ENCODE data around the gene OPRD1. TPM values are rescaled to one million over a fixed set of nuclear protein-coding genes. Genes with fewer than 3 reads are reported as not detected.

Gene OPRD1
- total RNA-seq, 4 donors from 2014 or later, result not detected

DNA sequence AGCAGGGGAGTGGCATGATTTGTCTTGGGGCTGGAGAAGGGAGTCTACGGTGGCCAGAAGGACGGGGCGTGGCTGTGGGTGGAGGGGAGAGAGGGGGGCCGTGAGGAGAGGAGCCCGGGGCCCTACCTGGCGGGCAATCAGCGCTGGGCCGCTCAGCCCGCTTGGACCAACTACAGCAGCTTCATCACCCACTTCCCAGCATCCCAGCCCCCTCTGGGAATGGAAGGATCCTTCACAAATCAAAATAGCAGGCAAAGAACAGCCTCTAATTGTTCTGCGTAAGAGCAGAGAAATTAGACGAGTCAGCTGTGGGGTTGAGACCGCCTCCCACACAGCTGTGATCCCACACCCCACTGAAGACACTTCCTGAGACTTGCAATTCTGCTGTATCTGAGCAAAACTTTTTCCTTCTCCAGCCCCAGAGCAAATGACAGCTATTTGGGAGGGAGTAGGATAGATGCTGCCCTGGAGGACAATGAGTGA lies 43.5 kb downstream of the OPRD1 start:
- intact Hi-C loops (cut with DNase I; ENCODE audit: low total_unique reads), result no loop called here
- TF ChIP-seq, protein P1, sequence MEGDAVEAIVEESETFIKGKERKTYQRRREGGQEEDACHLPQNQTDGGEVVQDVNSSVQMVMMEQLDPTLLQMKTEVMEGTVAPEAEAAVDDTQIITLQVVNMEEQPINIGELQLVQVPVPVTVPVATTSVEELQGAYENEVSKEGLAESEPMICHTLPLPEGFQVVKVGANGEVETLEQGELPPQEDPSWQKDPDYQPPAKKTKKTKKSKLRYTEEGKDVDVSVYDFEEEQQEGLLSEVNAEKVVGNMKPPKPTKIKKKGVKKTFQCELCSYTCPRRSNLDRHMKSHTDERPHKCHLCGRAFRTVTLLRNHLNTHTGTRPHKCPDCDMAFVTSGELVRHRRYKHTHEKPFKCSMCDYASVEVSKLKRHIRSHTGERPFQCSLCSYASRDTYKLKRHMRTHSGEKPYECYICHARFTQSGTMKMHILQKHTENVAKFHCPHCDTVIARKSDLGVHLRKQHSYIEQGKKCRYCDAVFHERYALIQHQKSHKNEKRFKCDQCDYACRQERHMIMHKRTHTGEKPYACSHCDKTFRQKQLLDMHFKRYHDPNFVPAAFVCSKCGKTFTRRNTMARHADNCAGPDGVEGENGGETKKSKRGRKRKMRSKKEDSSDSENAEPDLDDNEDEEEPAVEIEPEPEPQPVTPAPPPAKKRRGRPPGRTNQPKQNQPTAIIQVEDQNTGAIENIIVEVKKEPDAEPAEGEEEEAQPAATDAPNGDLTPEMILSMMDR (IDR thresholded peaks at IDR 0.05), result no peak
- no peak for TF ChIP-seq POLR2A (IDR thresholded peaks at IDR 0.05)
- DNase-seq (ENCODE audit: low spot score in 2 of 2), result no peak
- WGBS, 2 donors, result 13 to 15% methylated on average over 12 of the region's 12 CpGs
- no peak overlapping the region for H3K4me3 ChIP-seq (ENCODE audit: low read depth, poor library complexity, severe bottlenecking)

DNA sequence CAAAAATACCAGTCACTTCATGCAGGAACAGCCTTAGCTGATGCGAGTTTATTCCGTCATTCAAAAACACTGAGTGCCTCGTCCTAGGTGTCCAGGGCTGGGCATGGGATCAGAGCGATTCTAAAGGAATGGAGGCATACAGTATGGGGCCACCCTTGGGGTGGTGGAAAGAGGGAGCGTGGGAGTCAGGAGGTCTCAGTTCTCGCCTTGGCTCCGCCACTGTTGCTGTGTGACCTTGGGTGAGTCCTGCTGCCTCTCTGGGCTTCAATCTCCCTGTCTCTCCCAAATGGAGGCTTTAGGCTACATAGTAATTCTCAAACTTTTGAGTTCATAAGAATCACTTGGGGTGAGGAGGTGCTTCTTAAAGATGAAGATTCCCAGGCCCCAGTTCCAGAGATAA lies 44.0 kb downstream of the OPRD1 start:
- DNase-seq (ENCODE audit: low spot score in 2 of 2), result no peak
- no peak overlapping the region for H3K4me3 ChIP-seq (ENCODE audit: low read depth, poor library complexity, severe bottlenecking)
- WGBS, 2 donors, result 59 to 67% methylated on average over 7 of the region's 7 CpGs
- TF ChIP-seq, protein P1 (IDR thresholded peaks at IDR 0.05), result no peak
- no peak for TF ChIP-seq POLR2A (IDR thresholded peaks at IDR 0.05)
- intact Hi-C loops (cut with DNase I; ENCODE audit: low total_unique reads), result no loop called here

DNA sequence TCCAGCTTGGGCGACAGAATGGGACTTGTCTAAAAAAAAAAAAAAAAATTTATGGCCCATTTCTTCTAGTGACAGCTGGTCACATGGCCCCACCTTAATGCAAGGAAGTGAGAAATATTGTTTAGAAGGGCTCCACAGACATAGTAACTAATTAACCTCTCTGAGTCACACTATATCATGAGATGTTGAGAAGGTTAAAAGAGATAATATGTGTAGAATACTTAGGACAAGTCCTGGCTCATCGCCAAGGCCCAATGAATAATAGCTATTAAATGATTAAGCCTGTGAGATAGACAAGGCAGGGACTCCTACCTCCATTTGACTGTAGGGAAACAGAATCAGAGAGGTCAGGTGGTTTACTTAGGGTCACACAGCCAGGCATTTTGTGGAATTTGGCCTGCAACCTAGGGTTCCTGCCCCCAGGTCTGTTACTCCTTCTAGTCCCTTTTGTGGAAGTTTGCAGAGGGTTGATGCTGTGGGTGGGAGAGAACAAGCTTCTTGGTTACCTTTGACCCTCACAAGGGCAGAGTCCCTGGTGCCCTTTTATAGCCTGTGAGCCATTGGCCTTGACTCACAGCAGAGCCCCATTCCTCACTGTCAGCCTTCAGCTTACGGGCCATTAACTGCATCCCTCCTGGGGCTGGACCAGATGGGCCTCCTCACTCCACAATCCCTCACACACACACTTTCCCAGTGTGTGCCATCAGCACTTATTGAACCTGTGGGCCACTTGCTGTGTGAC lies 48.5 kb downstream of the OPRD1 start:
- intact Hi-C loops (cut with DNase I; ENCODE audit: low total_unique reads), result no loop called here
- 68 to 74% methylated on average over 3 of the region's 3 CpGs for WGBS, 2 donors
- H3K4me3 ChIP-seq (ENCODE audit: low read depth, poor library complexity, severe bottlenecking), result no peak overlapping the region
- TF ChIP-seq, protein P1 (IDR thresholded peaks at IDR 0.05), result no peak
- no peak for TF ChIP-seq POLR2A (IDR thresholded peaks at IDR 0.05)
- DNase-seq (ENCODE audit: low spot score in 2 of 2), result no peak

DNA sequence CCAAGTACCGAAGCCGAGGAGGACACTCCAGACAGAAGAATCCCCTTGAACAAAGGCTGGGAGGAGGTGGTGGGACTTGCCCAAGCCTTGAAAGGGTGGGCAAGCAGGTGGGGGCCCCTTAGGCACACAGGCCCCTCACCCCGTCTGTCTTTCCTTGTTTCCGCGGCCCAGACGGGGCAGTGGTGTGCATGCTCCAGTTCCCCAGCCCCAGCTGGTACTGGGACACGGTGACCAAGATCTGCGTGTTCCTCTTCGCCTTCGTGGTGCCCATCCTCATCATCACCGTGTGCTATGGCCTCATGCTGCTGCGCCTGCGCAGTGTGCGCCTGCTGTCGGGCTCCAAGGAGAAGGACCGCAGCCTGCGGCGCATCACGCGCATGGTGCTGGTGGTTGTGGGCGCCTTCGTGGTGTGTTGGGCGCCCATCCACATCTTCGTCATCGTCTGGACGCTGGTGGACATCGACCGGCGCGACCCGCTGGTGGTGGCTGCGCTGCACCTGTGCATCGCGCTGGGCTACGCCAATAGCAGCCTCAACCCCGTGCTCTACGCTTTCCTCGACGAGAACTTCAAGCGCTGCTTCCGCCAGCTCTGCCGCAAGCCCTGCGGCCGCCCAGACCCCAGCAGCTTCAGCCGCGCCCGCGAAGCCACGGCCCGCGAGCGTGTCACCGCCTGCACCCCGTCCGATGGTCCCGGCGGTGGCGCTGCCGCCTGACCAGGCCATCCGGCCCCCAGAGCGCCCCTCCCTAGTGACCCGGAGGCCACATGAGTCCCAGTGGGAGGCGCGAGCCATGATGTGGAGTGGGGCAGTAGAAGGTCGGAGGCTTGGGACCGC lies 50.8 kb downstream of the OPRD1 start:
- DNase-seq (ENCODE audit: low spot score in 2 of 2), result no peak
- no peak overlapping the region for H3K4me3 ChIP-seq (ENCODE audit: low read depth, poor library complexity, severe bottlenecking)
- WGBS, 2 donors, result 89 to 92% methylated on average over 66 of the region's 66 CpGs
- intact Hi-C loops (cut with DNase I; ENCODE audit: low total_unique reads), result no loop called here
- no peak for TF ChIP-seq POLR2A (IDR thresholded peaks at IDR 0.05)
- TF ChIP-seq, protein P1 (IDR thresholded peaks at IDR 0.05), result no peak

DNA sequence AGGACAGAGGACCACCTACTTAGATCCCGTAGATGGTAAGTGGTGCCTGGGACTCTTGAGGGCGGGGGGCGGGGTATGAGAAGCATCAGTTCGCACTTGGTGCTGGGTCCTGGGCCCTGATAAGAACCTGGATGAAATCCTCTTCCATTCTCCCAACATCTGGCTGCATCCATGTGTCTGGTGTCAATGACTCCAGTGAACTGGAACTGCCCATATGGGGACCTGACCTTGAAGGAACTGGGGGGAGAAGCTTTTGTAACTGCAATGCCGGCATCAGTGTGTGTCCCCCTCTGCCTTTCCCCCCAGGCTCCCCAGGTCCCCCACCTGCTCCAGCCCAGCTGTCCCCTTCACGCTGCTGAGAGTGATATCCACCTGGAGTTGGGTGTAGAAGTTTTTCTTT lies 52.7 kb downstream of the OPRD1 start:
- no peak overlapping the region for H3K4me3 ChIP-seq (ENCODE audit: low read depth, poor library complexity, severe bottlenecking)
- intact Hi-C loops (cut with DNase I; ENCODE audit: low total_unique reads), result no loop called here
- TF ChIP-seq, protein P1 (IDR thresholded peaks at IDR 0.05), result no peak
- TF ChIP-seq POLR2A (IDR thresholded peaks at IDR 0.05), result no peak
- WGBS, 2 donors, result 63 to 90% methylated on average over 4 to 6 of the region's 6 CpGs
- no peak for DNase-seq (ENCODE audit: low spot score in 2 of 2)

Measured in lower leg skin (tissue), 4 donors.